SIG-M5 (cell line): ENCODE data around the gene BICRAL.
"Not testable (repeated sequence)": the region's sequence is repeated elsewhere in the genome, so short reads cannot be mapped to it uniquely, and the experiment has no call there.

Experiments
- DNase-seq: peaks from one replicate; lab custom pipeline; 2025; lab: John Stamatoyannopoulos, UW

The BICRAL gene

DNA sequence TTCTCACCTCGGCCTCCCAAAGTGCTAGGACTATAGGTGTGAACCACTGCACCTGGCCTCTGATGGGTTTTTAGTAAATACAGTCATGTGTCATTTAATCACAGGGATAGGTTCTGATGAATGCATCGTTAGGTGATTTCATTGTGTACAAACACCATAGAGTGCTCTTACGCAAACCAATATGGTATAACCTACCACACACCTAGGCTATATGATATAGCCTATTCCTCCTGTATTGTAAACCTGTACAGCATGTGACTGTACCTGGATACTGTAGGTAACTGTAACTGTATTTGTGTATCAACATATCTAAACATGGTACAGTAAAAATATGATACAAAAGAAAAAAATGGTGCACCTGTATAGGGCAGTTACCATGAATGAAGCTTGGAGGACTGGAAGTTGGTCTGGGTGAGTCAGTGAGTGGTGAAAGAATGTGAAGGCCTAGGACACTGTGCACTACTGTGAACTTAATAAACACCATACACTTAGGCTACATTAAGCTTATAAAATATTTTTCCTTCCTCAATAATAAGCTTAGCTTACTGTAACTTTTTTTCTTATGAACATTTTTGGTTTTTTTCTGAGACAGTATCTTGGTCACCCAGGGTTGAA, 10.0 kb downstream of the BICRAL start:
- no peak for DNase-seq

DNA sequence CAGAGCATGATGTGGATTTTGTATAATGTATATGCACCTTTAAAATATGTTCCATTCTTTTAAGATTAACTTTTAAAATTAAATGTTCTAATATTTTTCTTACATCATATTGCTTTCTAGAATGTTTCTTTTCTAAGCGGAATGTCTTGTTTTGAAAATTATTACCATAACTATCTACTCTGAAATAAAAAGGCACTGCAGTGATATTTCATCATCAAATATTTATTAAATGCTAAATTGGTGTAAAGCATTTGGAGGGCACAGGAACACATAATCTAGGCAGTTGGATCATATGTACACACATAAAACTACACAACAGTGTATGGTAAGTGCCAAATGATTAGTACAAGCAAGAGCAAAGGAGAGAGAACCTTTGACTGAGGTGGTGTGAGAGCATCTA, 13.8 kb downstream of the BICRAL start:
- no peak for DNase-seq

DNA sequence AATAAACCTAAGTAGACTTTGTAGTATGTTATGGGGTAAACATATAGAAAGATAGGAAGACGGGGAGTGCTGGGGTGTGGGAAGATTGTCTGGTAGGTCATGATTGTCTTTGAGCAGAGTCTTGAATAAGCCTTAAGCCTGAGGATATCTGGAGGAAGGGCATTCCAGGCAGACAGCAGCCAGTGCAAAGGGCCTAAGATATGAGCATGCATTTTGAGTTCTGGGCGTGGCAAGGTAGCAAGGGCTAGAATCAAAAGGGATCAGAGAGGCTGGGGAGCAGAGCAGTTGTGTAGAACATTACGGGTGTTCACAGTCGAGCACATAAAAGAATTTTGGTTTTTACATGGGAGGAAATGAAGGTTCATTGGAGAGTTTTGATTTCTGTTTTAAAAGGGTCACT, 14.3 kb downstream of the BICRAL start:
- DNase-seq: no peak

DNA sequence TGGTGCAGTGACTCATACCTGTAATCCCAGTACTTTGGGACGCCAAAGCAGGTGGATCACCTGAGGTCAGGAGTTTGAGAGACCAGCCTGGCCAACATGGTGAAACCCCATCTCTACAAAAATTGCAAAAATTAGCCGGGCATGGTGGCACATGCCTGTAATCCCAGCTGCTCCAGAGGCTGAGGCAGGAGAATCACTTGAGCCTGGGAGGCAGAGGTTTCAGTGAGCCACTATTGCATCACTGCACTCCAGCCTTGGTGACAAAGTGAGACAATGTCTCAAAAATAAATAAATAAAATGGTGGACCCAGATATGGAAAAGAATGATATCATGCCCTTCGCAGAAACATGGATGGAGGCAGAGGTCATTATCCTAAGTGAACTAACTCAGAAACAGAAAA, 15.8 kb downstream of the BICRAL start:
- not testable (repeated sequence) for DNase-seq

DNA sequence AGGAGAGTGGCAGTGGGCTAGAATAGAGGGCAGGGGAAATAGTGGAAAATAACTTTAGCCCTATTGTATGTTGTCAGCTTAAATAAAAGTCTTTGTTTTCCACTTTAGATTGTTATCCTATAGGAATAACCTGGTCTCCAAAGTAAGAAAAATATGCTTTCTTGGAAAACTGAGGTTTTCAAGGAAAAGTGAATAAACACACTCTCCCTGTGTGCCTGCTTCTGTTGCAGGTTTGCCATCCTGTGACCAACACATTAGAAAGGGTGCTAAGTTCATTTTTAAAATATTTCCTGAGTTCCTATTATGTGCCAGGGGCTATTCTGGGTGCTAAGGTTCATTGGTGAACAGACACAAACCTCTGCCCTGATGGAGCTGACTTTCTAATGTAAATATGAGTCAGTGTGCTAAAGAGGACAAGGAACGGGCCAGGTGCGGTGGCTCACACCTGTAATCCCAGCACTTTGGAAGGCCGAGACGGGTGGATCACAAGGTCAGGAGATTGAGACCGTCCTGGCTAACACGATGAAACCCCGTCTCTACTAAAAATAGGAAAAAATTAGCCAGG, 23.5 kb downstream of the BICRAL start:
- DNase-seq: no peak

DNA sequence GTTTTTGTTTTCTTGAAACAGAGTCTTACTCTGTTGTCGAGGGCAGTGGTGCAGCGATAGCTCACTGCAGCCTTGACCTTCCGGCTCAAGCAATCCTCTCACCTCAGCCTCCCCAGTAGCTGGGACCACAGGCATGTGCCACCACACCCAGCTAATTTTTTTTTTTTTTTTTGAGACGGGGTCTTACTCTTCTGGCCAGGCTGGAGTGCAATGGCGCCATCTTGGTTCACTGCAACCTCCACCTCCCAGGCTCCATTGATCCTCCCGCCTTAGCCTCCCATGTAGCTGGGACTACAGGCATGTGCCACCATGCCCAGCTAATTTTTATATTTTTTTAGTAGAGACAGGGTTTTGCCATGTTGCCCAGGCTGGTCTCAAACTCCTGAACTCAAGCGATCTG, 24.5 kb downstream of the BICRAL start:
- not testable (repeated sequence) for DNase-seq

DNA sequence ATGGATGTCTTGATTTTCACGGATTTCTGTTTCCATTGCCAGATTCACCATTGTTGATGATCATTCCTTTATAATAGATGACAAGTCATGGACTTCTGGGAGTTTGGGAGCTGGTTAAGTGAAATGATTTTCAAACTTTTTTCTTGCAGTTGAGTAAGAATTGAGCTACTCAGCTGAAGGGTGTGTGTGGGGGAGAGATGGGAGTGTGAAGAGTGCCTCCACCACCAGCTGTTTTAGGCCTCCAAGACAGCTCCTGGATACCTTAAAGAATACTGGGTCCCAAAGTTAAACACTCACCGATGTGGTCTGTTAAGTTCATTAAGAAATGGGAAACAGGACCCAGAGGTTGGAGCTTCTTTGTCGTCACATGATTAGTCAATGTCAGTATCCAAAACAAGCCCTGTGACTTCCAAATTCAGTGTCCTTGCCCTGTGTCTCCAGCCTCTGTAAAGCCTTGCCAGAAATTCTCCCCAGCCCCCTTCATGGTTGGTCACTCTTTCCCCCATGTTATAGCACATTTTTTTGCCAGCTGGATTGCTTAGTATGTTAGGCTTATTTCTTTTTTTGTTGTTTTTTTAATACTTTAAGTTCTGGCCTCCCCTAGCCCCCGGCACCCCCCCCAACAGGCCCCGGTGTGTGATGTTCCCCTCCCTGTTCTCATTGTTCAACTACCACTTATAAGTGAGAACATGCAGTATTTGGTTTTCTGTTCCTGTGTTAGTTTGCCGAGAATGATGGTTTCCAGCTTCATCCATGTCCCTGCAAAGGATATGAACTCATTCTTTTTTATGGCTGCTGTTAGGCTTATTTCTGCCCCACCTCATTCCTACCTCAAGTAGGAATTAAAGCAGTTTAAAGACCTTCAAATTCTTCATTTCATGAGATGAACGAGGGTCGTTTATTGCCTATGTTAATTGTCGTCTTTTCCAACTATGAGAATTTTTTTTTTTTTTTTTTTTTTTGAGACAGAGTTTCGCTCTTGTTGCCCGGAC, 26.9 kb downstream of the BICRAL start:
- DNase-seq: no peak

DNA sequence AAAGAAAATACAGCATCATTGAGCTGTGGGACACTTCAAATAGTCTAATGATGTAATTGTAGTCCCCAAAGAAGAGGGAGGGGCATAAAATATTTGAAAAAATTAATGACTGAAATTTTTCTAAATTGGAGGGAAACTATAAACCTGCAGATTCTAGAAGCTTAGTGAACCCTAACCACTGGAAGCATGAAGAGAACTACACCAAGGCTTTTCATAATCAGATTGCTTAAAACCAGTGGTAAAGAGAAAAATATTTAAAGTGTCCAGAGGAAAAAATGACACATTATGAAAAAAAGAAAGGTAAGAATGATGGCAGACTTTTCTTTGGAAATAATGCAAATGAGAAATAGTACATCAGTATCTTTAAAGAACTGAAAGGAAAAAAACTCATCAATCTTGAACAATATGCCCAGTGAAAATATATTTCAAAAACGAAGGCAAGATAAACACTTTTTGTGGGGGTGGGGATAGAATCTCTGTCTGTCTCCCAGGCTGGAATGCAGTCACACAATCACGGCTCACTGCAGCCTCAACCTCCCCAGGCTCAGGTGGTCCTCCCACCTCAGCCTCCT, 31.3 kb downstream of the BICRAL start:
- DNase-seq: no peak

DNA sequence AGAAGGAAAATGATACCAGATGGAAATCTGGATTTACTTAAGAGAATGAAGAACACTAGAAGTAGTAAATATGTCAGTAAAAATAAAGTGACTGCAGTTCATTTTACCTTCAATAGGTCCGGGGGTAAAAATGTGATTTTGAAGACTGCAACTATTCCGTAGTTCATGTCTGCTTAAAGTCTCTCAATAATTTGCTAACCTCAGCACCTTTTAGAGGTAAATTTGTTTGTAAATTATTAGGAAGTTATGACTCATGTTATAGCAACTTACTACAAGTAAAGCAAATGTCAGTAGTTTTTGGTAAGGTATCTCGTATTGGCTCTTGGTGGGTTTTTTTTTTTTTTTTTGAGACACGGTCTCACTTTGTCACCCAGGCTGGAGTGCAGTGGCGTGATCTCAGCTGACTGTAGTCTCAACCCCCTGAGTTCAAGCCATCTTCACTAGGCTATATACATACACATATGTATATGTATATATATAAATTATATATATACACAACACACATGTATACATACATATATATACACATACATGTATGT, 32.1 kb downstream of the BICRAL start:
- DNase-seq: no peak

DNA sequence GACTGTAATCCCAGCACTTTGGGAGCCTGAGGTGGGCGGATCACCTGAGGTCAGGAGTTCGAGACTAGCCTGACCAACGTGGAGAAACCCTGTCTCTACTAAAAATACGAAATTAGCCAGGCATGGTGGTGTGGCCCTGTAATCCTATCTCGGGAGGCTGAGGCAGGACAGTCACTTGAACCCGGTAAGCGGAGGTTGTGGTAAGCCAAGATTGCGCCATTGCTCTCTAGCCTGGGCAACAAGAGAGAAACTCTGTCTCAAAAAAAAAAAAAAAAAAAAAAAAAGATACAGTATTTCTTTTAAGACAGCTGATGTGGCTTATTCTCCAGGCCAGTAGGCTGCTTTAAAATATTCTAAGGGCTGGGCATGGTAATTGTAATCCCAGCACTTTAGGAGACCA, 33.9 kb downstream of the BICRAL start:
- DNase-seq: not testable (repeated sequence)

DNA sequence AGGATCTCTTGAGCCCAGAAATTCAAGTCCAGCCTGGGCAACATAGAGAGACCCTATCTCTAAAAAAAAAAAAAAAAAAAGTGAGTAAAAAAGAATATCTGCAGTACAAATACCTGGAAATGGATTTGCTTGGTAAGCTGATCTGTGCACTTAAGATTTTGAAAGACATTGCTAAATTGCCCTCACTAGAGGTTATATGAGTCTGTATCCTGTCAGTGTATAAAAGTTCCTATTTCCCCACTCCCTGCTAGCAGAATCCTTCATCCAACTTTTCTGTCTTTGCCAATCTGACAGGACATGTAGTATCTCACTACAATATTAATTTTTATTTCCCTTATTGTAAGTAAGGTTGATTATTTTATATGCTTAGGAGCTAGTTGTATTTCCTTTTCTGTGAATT, 36.1 kb downstream of the BICRAL start:
- DNase-seq: no peak

DNA sequence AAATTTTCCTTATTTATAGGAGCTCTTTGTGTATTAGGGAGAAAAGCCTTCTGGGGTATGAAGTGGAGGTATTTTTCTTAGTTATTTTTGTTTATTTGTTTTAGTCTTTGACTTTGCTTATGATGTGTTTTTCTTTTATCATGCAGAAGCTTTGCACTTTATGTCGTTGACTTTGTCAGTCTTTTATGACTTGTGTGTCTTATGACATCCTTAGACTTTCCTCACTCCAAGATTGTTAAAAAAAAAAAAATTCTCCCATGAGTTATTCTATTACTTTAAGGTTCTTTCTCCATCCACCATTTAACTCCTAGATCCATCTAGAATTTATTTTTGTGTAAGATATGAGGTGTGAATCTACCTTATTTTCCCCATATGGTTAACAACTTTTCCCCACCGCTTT, 36.6 kb downstream of the BICRAL start:
- no peak for DNase-seq

DNA sequence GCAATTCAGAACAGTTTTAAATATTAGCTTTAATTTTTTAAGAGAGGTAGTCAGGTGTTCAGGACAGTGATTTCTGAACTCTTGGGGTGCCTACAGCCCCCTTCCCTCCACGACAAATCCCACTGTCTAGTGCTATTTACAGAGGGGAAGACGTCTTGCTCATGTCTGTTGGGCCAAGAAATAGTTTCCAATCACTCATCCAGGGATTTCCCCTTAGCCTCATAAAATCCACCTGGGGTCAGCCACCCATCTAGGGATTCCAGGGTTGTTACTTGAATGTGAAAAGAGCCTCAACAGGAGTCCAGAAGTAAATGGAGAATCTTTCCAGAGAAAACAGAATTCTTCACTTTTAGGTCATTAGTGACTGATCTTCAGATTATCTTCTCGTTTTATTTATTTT, 37.0 kb downstream of the BICRAL start:
- no peak for DNase-seq

DNA sequence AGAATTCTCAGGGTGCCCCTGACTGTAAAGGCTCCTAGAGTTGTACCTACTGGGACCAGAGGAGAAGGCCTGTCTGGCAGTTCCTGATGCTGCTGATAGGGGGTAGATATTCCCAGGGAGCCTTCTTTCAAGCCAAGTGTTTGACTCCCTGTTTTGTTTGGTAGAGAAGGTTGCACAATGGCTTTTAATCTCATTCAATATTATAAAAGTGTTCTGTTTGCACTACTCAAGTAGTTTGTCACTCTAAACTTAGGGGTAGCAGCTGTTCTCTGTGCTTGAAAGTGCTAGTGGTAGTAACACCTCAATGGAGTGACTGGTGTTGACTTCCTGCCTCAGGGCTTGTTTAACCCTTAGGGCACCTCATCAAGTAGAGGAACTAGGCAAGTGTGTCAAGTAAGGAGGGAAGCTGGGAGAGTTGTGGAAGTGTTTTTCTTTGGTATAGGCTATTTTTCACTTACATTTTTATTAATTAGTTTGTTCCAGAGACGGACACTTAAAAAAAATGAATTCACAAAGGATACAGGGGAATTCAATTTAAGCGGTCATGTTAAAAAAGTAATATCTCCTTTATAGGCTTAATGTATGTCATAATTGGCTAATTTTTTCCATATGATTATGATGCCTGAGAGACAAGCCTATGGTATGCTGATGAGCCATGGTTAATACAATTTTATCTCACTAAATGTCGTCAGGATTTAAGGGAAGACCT, 38.1 kb downstream of the BICRAL start:
- no peak for DNase-seq

DNA sequence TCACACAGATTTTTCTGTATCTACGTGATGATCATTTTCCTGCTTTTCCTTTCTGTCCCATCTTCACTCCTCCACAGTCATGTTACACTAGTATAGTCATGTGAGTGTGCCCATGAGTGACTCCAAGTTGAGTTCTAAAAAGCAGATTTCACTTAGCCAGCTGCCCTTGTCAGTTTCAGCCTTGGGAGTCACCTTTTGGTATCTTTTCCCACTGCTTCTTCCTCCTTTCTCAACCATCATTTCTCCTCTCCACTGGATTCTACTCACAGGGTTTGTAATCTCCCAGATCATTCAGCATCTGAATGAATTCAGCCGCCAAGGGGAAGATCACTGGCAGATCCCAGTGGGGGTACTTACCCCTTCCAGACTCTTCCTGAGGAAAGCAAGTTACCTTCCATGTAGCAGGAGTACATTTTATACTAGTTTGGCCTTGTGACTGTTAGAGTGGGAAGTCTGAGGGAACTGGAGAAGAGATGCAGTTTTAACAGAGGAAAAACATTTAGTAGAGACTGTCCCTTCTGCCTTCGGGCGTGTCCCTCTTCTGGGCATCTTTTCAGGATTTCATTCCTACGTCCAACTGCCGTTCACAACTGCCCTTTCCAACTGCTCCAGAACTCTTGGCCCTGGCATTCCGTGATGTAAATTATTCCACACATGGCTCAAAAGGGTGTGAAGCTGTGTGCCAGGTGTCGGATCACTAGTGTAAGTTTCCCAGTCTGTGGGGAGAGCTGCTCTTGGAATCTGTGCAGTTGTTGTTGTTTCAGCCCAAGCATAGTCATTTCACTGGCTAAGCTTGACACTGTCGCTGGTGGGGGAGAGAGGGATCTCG, 38.9 kb downstream of the BICRAL start:
- no peak for DNase-seq

DNA sequence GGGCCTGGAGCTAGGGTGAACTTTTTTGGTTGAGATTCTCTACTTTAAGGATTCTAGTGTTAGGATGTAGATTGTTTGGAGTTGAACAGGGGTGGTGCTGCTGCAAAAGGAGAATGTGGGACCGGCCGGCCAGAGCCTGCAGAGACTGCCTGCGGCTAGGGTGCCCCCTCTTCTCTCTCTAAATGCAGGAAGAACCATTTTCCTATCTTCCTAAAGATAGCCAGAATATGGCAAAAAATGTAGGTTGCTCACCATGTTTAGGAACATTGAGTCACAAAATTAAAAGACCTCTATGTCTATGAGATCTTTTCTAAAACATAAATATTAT, 39.5 kb downstream of the BICRAL start:
- DNase-seq: no peak

DNA sequence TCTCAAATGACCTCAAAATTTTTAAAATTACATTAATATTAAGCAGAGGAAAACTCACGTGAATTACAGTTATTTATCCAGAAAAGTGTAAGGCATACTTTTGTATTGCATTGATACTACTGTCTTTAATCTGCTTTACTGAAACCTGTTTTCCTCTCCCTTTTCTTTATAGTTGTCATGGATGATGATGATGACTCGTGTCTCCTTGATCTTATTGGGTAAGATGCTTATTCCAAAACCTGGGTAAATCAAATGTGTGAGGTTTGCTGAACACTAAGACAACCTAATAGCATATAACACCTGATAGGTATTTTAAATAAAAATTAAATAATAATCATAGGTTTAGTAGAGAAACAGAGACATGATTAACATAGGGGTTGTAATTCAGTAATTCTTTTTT, 40.0 kb downstream of the BICRAL start:
- DNase-seq: no peak

DNA sequence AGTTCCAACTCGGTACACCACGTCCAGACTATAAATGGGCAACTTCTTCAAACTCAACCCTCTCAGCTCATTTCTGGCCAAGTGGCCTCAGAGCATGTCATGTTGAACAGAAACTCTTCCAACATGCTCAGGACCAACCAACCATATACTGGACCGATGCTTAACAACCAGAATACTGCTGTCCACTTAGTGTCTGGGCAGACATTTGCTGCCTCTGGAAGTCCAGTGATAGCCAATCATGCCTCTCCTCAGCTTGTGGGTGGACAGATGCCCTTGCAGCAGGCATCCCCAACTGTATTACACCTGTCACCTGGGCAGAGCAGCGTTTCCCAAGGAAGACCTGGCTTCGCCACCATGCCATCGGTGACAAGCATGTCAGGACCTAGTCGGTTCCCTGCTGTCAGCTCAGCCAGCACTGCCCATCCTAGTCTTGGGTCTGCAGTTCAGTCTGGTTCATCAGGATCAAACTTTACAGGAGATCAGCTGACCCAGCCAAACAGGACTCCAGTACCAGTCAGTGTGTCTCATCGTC, 47.8 kb downstream of the BICRAL start:
- no peak for DNase-seq

DNA sequence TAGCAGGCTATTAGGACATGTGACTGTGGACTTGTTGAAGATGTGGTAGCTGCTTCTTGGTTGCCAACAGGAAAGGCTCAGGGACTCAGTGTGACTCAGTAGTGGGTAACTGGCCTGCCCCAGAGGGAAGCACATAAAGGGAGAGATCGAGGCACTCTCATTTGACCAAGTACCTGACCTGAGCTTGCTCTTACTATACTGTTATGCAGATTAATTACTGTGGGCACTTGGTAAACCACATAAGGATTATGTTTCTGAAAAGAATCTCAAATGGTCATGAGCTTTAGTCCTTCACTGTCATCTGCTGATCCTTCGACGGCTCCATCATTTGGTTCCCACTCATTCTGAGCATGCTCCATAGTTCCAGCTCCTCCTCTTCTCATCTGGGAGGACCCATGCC, 49.4 kb downstream of the BICRAL start:
- DNase-seq: no peak

DNA sequence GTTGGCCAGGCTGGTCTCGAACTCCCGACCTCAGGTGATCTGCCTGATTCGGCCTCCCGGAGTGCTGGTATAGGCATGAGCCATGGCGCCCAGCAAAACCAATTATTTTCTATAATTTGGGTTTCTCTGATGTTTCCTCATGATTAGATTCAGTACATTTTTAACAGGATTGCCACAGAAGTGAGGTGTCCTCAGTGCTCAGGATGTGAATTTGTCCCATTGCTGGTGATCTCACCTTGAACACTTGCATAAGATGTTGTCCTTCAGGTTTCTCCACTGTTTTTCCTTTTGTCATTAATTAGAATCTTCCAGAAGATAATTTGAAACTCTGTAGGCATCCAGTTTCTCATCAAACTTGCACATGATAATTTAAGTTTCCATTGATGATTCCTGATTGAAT, 52.2 kb downstream of the BICRAL start:
- DNase-seq: no peak
